Trophoblast cell (in vitro differentiated cells and primary cell): ENCODE measurements around the gene SASH1.

Source experiments
- DNase-seq, 2 donors: peaks; one replicate each; pipeline ENCODE4 v3.0.0-alpha.2; 2016
- H2AFZ ChIP-seq: 2 replicates; pipeline ENCODE4 v1.6.1; 2013; ENCODE audit warnings: low read length, moderate library complexity, mild to moderate bottlenecking; ENCODE audit not compliant: insufficient read depth, poor library complexity
- H2AK5ac ChIP-seq: 2 replicates; pipeline ENCODE4 v1.6.1; 2013; ENCODE audit warnings: mild to moderate bottlenecking, low read length
- H2BK120ac ChIP-seq: 2 replicates; pipeline ENCODE4 v1.6.1; 2013; ENCODE audit warnings: low read length, mild to moderate bottlenecking, moderate library complexity; ENCODE audit not compliant: insufficient read depth, poor library complexity
- H2BK12ac ChIP-seq: 2 replicates; pipeline ENCODE4 v1.6.1; 2013; ENCODE audit warnings: mild to moderate bottlenecking, low read length, moderate library complexity
- H2BK5ac ChIP-seq: 2 replicates; pipeline ENCODE4 v1.6.1; 2013; ENCODE audit warnings: low read length, low read depth, moderate library complexity, mild to moderate bottlenecking; ENCODE audit not compliant: poor library complexity
- H3K14ac ChIP-seq: 2 replicates; pipeline ENCODE4 v1.6.1; 2013; ENCODE audit warnings: mild to moderate bottlenecking, low read length
- H3K18ac ChIP-seq: 2 replicates; pipeline ENCODE4 v1.6.1; 2013; ENCODE audit warnings: mild to moderate bottlenecking, low read length
- H3K23ac ChIP-seq: 2 replicates; pipeline ENCODE4 v1.6.1; 2013; ENCODE audit warnings: low read length
- H3K27ac ChIP-seq: 2 replicates; pipeline ENCODE4 v1.5.1; 2013; ENCODE audit warnings: low read depth, mild to moderate bottlenecking, inconsistent platforms, low read length, moderate library complexity
- H3K27me3 ChIP-seq: 2 replicates; pipeline ENCODE4 v1.6.1; 2013; ENCODE audit warnings: inconsistent platforms, mild to moderate bottlenecking, low read length, moderate library complexity; ENCODE audit not compliant: insufficient read depth
- H3K36me3 ChIP-seq, 2 experiments: 1 replicate in 1 of 2; 2 replicates in 1 of 2; pipeline ENCODE4 v1.6.1; 2013; ENCODE audit warnings: low read length in 2 of 2, mild to moderate bottlenecking in 2 of 2, moderate library complexity in 1 of 2; ENCODE audit not compliant: insufficient read depth in 2 of 2, control insufficient read depth in 1 of 2
- H3K4ac ChIP-seq: 2 replicates; pipeline ENCODE4 v1.6.1; 2013; ENCODE audit warnings: low read depth, mild to moderate bottlenecking, low read length, moderate library complexity
- H3K4me1 ChIP-seq, 2 experiments: 1 replicate in 1 of 2; 2 replicates in 1 of 2; pipeline ENCODE4 v1.6.1; 2013; ENCODE audit warnings: low read length in 2 of 2, mild to moderate bottlenecking in 2 of 2, moderate library complexity in 1 of 2; ENCODE audit not compliant: insufficient read depth in 2 of 2, control insufficient read depth in 1 of 2
- H3K4me2 ChIP-seq: 2 replicates; pipeline ENCODE4 v1.6.1; 2013; ENCODE audit warnings: inconsistent platforms, mild to moderate bottlenecking, low read length, moderate library complexity
- H3K4me3 ChIP-seq: 2 replicates; pipeline ENCODE4 v1.5.1; 2013; ENCODE audit warnings: mild to moderate bottlenecking, low read depth, low read length, inconsistent platforms
- H3K79me1 ChIP-seq: one replicate; pipeline ENCODE4 v1.6.1; 2013; ENCODE audit warnings: low read length
- H3K79me2 ChIP-seq: 2 replicates; pipeline ENCODE4 v1.6.1; 2013; ENCODE audit warnings: low read length, mild to moderate bottlenecking; ENCODE audit not compliant: control insufficient read depth, insufficient read depth, poor library complexity
- H3K9ac ChIP-seq: 2 replicates; pipeline ENCODE4 v1.6.1; 2013; ENCODE audit warnings: mild to moderate bottlenecking, low read length
- H3K9me3 ChIP-seq: 2 replicates; pipeline ENCODE4 v1.6.1; 2013; ENCODE audit warnings: low read depth, mild to moderate bottlenecking, control low read depth, inconsistent platforms, low read length; ENCODE audit not compliant: insufficient read depth
- H4K12ac ChIP-seq: 2 replicates; pipeline ENCODE4 v1.6.1; 2013; ENCODE audit warnings: low read depth, mild to moderate bottlenecking, low read length, moderate library complexity
- H4K8ac ChIP-seq: 2 replicates; pipeline ENCODE4 v1.6.1; 2013; ENCODE audit warnings: low read depth, mild to moderate bottlenecking, low read length, moderate library complexity
- H4K91ac ChIP-seq: one replicate; pipeline ENCODE4 v1.6.1; 2013; ENCODE audit warnings: low read depth, mild to moderate bottlenecking, low read length, moderate library complexity
- WGBS: extraction: QIAGEN DNeasy Blood & Tissue Kit; methylation state at CpG from one replicate; pipeline ENCODE4 v1.1.7; 2013; ENCODE audit warnings: missing lambda C conversion rate; ENCODE audit not compliant: insufficient read length, insufficient coverage; ENCODE audit errors: extremely low coverage; 5-methylcytosine and 5-hydroxymethylcytosine counted together

SASH1 gene

GRCh38 chr6:148577687-148578488 is 235.2 kb downstream of the SASH1 start:
- H3K27ac ChIP-seq: no peak overlapping the region
- H4K91ac ChIP-seq: no peak overlapping the region
- no peak overlapping the region for H3K18ac ChIP-seq
- H3K79me1 ChIP-seq: no peaks in the 10 kb centered on the region
- no peak overlapping the region for H4K12ac ChIP-seq
- H4K8ac ChIP-seq: no peak overlapping the region
- no peak overlapping the region for H3K14ac ChIP-seq
- H3K9me3 ChIP-seq: peaks cover 3% of the 10 kb centered on the region
- H2BK12ac ChIP-seq: no peak overlapping the region
- no peak overlapping the region for H2AK5ac ChIP-seq
- H3K4me2 ChIP-seq: no peak overlapping the region
- no peak overlapping the region for H3K9ac ChIP-seq
- H2AFZ ChIP-seq: no peak overlapping the region
- no peak overlapping the region for H3K23ac ChIP-seq
- H3K79me2 ChIP-seq: no peaks in the 10 kb centered on the region
- WGBS: no CpG with 5 or more reads among the region's 7 CpGs
- DNase-seq: peak; percentile 56 to 69
- H3K27me3 ChIP-seq: no peaks in the 10 kb centered on the region
- H2BK5ac ChIP-seq: no peak overlapping the region
- no peaks in the 10 kb centered on the region for H3K4me1 ChIP-seq
- no peak overlapping the region for H2BK120ac ChIP-seq
- H3K4ac ChIP-seq: no peak overlapping the region
- no peaks in the 10 kb centered on the region for H3K36me3 ChIP-seq
- H3K4me3 ChIP-seq: no peak overlapping the region

- Histone ChIP-seq H2BK5ac (no peak overlapping the region), H3K18ac (no peak overlapping the region), H3K27me3 (no peaks in the 10 kb centered on the region), H3K79me1 (no peaks in the 10 kb centered on the region), H3K4ac (no peak overlapping the region), H4K8ac (no peak overlapping the region), H3K4me2 (no peak overlapping the region), H3K36me3 (no peaks in the 10 kb centered on the region), H3K9ac (no peak overlapping the region), H2BK120ac (no peak overlapping the region), H3K27ac (no peak overlapping the region), H3K4me1 (no peaks in the 10 kb centered on the region), H2AK5ac (no peak overlapping the region), H2BK12ac (no peak overlapping the region), H3K4me3 (no peak overlapping the region), H4K12ac (no peak overlapping the region), H3K79me2 (no peaks in the 10 kb centered on the region), H3K23ac (no peak overlapping the region), H4K91ac (no peak overlapping the region), H3K14ac (no peak overlapping the region), H3K9me3 (peaks cover 3% of the 10 kb centered on the region), H2AFZ (no peak overlapping the region)
- no peak for DNase-seq
- WGBS: no CpG with 5 or more reads among the region's 5 CpGs
These were observed 235.8 kb downstream of the SASH1 start for GRCh38 chr6:148578489-148578814.

- no peak overlapping the region for H3K14ac ChIP-seq
- no peaks in the 10 kb centered on the region for H3K36me3 ChIP-seq
- no peak overlapping the region for H3K23ac ChIP-seq
- H3K9ac ChIP-seq: no peak overlapping the region
- no peaks in the 10 kb centered on the region for H3K79me2 ChIP-seq
- no peak overlapping the region for H3K4me3 ChIP-seq
- no peaks in the 10 kb centered on the region for H3K4me1 ChIP-seq
- no peak overlapping the region for H3K4ac ChIP-seq
- H2AK5ac ChIP-seq: no peak overlapping the region
- peaks cover 3% of the 10 kb centered on the region for H3K9me3 ChIP-seq
- no peak overlapping the region for H4K8ac ChIP-seq
- no peak overlapping the region for H4K12ac ChIP-seq
- H4K91ac ChIP-seq: no peak overlapping the region
- H3K27me3 ChIP-seq: no peaks in the 10 kb centered on the region
- WGBS: no CpG with 5 or more reads among the region's 4 CpGs
- no peak overlapping the region for H3K4me2 ChIP-seq
- no peak for DNase-seq
- no peak overlapping the region for H2AFZ ChIP-seq
- no peak overlapping the region for H2BK120ac ChIP-seq
- H3K18ac ChIP-seq: no peak overlapping the region
- no peaks in the 10 kb centered on the region for H3K79me1 ChIP-seq
- H2BK12ac ChIP-seq: no peak overlapping the region
- no peak overlapping the region for H3K27ac ChIP-seq
- no peak overlapping the region for H2BK5ac ChIP-seq
These were observed 236.4 kb downstream of the SASH1 start for GRCh38 chr6:148578837-148579565.

- H4K91ac ChIP-seq: no peak overlapping the region
- no peaks in the 10 kb centered on the region for H3K4me1 ChIP-seq
- no peak overlapping the region for H3K4ac ChIP-seq
- no CpG with 5 or more reads among the region's 5 CpGs for WGBS
- H2BK12ac ChIP-seq: no peak overlapping the region
- H3K14ac ChIP-seq: no peak overlapping the region
- no peak overlapping the region for H3K23ac ChIP-seq
- no peaks in the 10 kb centered on the region for H3K79me2 ChIP-seq
- no peak overlapping the region for H3K18ac ChIP-seq
- H2BK5ac ChIP-seq: no peak overlapping the region
- H2AK5ac ChIP-seq: no peak overlapping the region
- H3K27ac ChIP-seq: no peak overlapping the region
- H3K27me3 ChIP-seq: no peaks in the 10 kb centered on the region
- H3K79me1 ChIP-seq: no peaks in the 10 kb centered on the region
- H4K8ac ChIP-seq: no peak overlapping the region
- no peak overlapping the region for H4K12ac ChIP-seq
- peaks cover 3% of the 10 kb centered on the region for H3K9me3 ChIP-seq
- no peaks in the 10 kb centered on the region for H3K36me3 ChIP-seq
- no peak overlapping the region for H3K9ac ChIP-seq
- no peak overlapping the region for H2BK120ac ChIP-seq
- DNase-seq: no peak
- H2AFZ ChIP-seq: no peak overlapping the region
- no peak overlapping the region for H3K4me3 ChIP-seq
- H3K4me2 ChIP-seq: no peak overlapping the region
These were observed 237.8 kb downstream of the SASH1 start for GRCh38 chr6:148580442-148580841.
